Esophagus squamous epithelium (tissue), 5 donors: Measurements from ENCODE around the gene CUEDC1. TPM values are rescaled to one million over a fixed set of nuclear protein-coding genes. Genes with fewer than 3 reads are reported as not detected.

Experiments
- DNase-seq: peaks from one replicate; lab custom pipeline; 2025; lab: John Stamatoyannopoulos, UW
- H3K27ac ChIP-seq, 4 donors: fragments of 200-600 bp; sonication (generic); one replicate each; pipeline ENCODE4 v1.5.1; 2016 to 2019; ENCODE audit warnings: mild to moderate bottlenecking in 1 of 4
- H3K27me3 ChIP-seq, 4 donors: fragments of 200-600 bp; sonication (generic); 1 replicate in 3 of 4; 2 replicates in 1 of 4; pipeline versions ENCODE4 v1.5.1 to v1.6.0; 2017 to 2021; ENCODE audit warnings: antibody characterized with exemption in 1 of 4
- H3K36me3 ChIP-seq, 3 donors: fragments of 200-600 bp; sonication (generic); one replicate each; pipeline ENCODE4 v1.5.1; 2016 to 2019
- H3K4me1 ChIP-seq, 3 donors: fragments of 200-600 bp; sonication (generic); one replicate each; pipeline ENCODE4 v1.5.1; 2017 to 2019
- H3K4me3 ChIP-seq, 4 donors: fragments of 200-600 bp; sonication (generic); 1 replicate in 3 of 4; 2 replicates in 1 of 4; pipeline ENCODE4 v1.5.1; 2016 to 2019; ENCODE audit warnings: mild to moderate bottlenecking in 2 of 4, moderate library complexity in 1 of 4
- H3K9me3 ChIP-seq, 3 donors: fragments of 200-600 bp; sonication (generic); one replicate each; pipeline ENCODE4 v1.5.1; 2016 to 2019
- POLR2A ChIP-seq, 4 donors: fragments of 450-650 bp; IDR thresholded peaks; one replicate each; pipeline ENCODE4 v1.6.1; 2017; ENCODE audit warnings: antibody characterized with exemption in 4 of 4, mild to moderate bottlenecking in 4 of 4, moderate library complexity in 3 of 4
- WGBS, 2 donors: methylation state at CpG; one replicate each; pipeline ENCODE4 v1.1.5; 2018; 5-methylcytosine and 5-hydroxymethylcytosine counted together
- intact Hi-C: fragments of 100-400 bp; cut with DNase I; formaldehyde crosslinking; loops from one replicate; pipeline ENCODE4 v1.15.0; 2022
- total RNA-seq, 4 donors: library from RNA; depleted of rRNA; stranded (reverse); fragments of >200 nt; gene quantifications; one replicate each; pipeline ENCODE4 v1.1.0, GENCODE V29; 2016
- TF ChIP-seq, protein P1 (sequence below), 6 experiments: fragments of 450-650 bp in 4 of 6; fragments of 200-600 bp in 2 of 6; sonication (generic) in 2 of 6; IDR thresholded peaks; one replicate each; pipeline ENCODE4 v1.5.1; 2016 to 2019; ENCODE audit warnings: antibody characterized with exemption in 6 of 6, mild to moderate bottlenecking in 4 of 6, moderate library complexity in 4 of 6
- donor health status: DM: yes; HTN: yes; CAD: no.

CUEDC1 gene
- total RNA-seq, 4 donors from 2014 or later: 7.4 to 27.3 (median 18.4) TPM

DNA sequence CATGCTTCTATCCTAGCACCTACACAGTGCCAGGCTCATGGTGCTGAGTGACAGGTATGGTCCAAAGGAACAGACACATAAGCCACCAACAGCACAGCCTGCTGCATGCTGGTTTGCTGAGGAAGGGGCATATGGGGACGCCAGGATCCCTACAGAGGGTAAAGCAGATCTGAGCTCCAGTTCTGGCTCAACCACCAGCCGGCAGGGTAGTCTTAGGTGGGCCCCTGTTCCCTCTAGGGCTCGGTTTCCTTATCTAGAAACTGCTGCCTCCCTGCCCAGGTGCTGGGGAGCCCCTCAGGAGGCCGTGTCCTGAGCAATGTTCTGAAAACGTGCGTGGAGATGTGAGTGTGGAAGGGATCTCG lies 81.2 kb downstream of the CUEDC1 start:
- Histone ChIP-seq H3K9me3 (no peaks in the 10 kb centered on the region), H3K4me1 (peaks cover 33 to 82% (median 62%) of the 10 kb centered on the region in 3 donors), H3K27me3 (no peaks in the 10 kb centered on the region), H3K4me3 (peak overlapping the region in 1 of 4 donors; percentile 46), H3K27ac (peak overlapping the region; percentile 70 to 89 (median 86)), H3K36me3 (peaks cover 0 to 86% (median 6%) of the 10 kb centered on the region in 3 donors)
- DNase-seq: no peak
- intact Hi-C loops: no loop called here
- WGBS, 2 donors: 74% methylated on average over 7 of the region's 7 CpGs; no CpG with 5 or more reads in 1 of the 2 donors
- TF ChIP-seq, protein P1, sequence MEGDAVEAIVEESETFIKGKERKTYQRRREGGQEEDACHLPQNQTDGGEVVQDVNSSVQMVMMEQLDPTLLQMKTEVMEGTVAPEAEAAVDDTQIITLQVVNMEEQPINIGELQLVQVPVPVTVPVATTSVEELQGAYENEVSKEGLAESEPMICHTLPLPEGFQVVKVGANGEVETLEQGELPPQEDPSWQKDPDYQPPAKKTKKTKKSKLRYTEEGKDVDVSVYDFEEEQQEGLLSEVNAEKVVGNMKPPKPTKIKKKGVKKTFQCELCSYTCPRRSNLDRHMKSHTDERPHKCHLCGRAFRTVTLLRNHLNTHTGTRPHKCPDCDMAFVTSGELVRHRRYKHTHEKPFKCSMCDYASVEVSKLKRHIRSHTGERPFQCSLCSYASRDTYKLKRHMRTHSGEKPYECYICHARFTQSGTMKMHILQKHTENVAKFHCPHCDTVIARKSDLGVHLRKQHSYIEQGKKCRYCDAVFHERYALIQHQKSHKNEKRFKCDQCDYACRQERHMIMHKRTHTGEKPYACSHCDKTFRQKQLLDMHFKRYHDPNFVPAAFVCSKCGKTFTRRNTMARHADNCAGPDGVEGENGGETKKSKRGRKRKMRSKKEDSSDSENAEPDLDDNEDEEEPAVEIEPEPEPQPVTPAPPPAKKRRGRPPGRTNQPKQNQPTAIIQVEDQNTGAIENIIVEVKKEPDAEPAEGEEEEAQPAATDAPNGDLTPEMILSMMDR (IDR thresholded peaks at IDR 0.05): no peak
- no peak for TF ChIP-seq POLR2A (IDR thresholded peaks at IDR 0.05)

DNA sequence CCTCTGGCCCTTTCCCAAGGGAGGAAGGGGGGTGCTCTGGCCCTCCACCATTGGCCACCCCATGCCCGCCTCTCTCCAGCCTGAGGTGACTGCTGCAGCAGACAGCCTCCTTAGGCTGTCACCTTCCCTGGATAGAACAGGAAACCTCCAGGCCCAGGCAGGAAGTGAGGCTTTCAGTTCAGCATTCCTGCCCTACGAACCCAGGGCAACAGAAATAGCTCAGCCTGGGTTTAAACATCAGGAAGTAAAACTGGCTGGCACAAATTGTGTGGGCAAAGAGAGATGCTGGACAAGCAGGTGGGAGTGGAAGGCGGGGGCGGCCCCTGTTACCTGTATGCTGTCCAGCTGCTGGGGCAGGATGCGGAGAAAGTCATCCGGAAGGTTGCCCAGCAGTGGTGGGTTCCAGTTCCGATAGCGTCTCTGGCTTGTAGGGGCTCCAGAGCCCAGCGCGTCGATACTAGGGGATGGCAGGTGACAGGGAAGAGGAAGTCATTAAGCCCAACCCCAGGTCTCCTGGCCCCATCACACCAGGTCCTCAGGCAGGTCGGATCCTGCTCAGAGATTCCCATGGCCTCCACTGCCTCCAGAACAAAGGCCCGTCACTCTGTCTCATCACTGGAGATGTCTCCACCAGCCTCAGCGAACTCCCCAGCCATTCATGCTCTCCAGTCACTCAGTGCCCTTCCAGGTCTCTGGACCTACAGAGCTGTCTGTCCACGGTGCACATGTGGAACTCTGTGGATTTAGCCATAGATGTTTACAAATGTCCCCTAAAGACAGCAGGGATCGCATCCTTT lies 81.8 kb downstream of the CUEDC1 start:
- Histone ChIP-seq H3K9me3 (no peaks in the 10 kb centered on the region), H3K27ac (peak overlapping the region in 3 of 4 donors; percentile 85 to 89 (median 87)), H3K36me3 (peaks cover 0 to 83% (median 6%) of the 10 kb centered on the region in 3 donors), H3K4me1 (peaks cover 38 to 82% (median 62%) of the 10 kb centered on the region in 3 donors), H3K4me3 (no peak overlapping the region), H3K27me3 (no peaks in the 10 kb centered on the region)
- no peak for DNase-seq
- intact Hi-C loops: no loop called here
- TF ChIP-seq, protein P1 (IDR thresholded peaks at IDR 0.05): no peak
- no peak for TF ChIP-seq POLR2A (IDR thresholded peaks at IDR 0.05)
- 73 to 86% methylated on average over 11 of the region's 16 CpGs for WGBS, 2 donors

DNA sequence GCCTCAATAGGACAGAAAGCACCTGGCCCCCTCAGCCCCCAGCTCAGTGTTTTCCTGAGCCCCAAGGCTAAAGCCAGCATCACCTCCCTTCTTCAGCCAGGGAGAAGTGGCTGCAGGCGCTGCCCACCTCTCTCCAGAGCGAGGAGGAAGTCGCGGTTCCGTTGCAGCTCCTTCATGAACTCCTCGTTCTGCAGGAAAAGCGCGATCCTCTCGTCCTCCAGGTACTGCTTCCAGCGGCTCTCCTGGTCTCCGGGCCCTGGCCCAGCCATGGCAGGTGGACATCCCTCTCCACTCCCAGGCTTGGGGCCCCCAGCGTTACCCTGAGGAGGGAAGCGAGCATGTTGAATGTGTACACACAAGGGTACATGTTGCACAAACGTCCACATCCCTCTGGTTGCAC lies 82.7 kb downstream of the CUEDC1 start:
- Histone ChIP-seq H3K27ac (no peak overlapping the region), H3K4me1 (peaks cover 48 to 92% (median 65%) of the 10 kb centered on the region in 3 donors), H3K4me3 (no peak overlapping the region), H3K27me3 (no peaks in the 10 kb centered on the region), H3K9me3 (no peaks in the 10 kb centered on the region), H3K36me3 (peaks cover 0 to 74% (median 6%) of the 10 kb centered on the region in 3 donors)
- 80 to 84% methylated on average over 13 to 14 of the region's 14 CpGs for WGBS, 2 donors
- no peak for DNase-seq
- intact Hi-C loops: no loop called here
- TF ChIP-seq, protein P1 (IDR thresholded peaks at IDR 0.05): no peak
- no peak for TF ChIP-seq POLR2A (IDR thresholded peaks at IDR 0.05)

DNA sequence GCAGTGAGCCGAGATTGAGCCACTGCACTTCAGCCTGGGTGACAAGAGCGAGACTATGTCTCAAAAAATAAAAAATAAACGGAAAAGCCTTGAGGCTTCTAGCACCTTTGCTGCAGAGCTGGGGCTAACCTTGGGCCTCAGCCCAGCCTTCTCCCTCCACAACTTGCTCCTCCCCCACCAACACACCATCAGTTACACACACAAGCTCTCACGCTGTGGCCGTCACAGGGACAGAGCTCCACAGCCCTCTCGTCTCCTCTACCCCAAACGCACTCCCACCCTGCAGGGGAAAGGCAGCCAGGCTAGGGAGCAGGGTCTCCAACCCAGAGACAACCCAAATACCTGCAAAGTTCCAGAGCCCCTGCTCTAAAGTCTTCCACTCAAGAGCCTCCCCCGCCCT lies 83.3 kb downstream of the CUEDC1 start:
- peaks cover 54 to 94% (median 71%) of the 10 kb centered on the region in 3 donors for H3K4me1 ChIP-seq
- H3K36me3 ChIP-seq: peaks cover 0 to 71% (median 6%) of the 10 kb centered on the region in 3 donors
- H3K27ac ChIP-seq: no peak overlapping the region
- H3K4me3 ChIP-seq: no peak overlapping the region
- DNase-seq: no peak
- no peaks in the 10 kb centered on the region for H3K27me3 ChIP-seq
- TF ChIP-seq, protein P1 (IDR thresholded peaks at IDR 0.05): no peak
- no peak for TF ChIP-seq POLR2A (IDR thresholded peaks at IDR 0.05)
- H3K9me3 ChIP-seq: no peaks in the 10 kb centered on the region
- intact Hi-C loops: no loop called here
- WGBS, 2 donors: 80 to 95% methylated on average over 6 of the region's 8 CpGs

DNA sequence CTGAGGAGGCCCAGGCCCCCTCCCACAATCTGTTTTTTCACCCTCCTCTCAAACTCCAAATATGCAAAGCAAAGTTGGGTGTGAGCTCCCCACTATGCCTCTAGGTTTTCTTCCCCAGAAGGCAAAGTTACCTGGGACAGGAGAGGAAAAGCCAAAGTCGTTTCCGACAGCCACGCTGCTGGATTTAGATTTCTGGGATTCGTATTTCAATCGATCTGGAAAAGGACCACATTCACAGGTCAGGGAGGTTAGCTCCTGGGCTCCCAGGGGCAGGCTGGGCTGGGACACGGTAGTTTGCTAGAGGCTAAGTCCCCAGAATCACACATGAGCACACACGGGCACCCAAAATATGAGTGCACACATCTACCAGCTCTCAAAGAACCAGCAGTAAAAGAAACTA lies 84.1 kb downstream of the CUEDC1 start:
- Histone ChIP-seq H3K36me3 (peaks cover 0 to 71% (median 6%) of the 10 kb centered on the region in 3 donors), H3K4me3 (no peak overlapping the region), H3K27me3 (no peaks in the 10 kb centered on the region), H3K4me1 (peaks cover 55 to 88% (median 69%) of the 10 kb centered on the region in 3 donors), H3K9me3 (no peaks in the 10 kb centered on the region), H3K27ac (peak overlapping the region in 1 of 4 donors; percentile 79)
- intact Hi-C loops: no loop called here
- DNase-seq: no peak
- 80 to 85% methylated on average over 2 to 3 of the region's 7 CpGs for WGBS, 2 donors
- TF ChIP-seq, protein P1 (IDR thresholded peaks at IDR 0.05): no peak
- TF ChIP-seq POLR2A (IDR thresholded peaks at IDR 0.05): no peak
